ENCODE data around the gene NAV2.

The NAV2 gene

GRCh38 chr11:19789245-19789644 is 76.6 kb downstream of the NAV2 start:
- DNase-seq (ENCODE audit: extremely low spot score) = no peak
- CTCF ChIA-PET = no interaction called here
- TF ChIP-seq, protein P1, sequence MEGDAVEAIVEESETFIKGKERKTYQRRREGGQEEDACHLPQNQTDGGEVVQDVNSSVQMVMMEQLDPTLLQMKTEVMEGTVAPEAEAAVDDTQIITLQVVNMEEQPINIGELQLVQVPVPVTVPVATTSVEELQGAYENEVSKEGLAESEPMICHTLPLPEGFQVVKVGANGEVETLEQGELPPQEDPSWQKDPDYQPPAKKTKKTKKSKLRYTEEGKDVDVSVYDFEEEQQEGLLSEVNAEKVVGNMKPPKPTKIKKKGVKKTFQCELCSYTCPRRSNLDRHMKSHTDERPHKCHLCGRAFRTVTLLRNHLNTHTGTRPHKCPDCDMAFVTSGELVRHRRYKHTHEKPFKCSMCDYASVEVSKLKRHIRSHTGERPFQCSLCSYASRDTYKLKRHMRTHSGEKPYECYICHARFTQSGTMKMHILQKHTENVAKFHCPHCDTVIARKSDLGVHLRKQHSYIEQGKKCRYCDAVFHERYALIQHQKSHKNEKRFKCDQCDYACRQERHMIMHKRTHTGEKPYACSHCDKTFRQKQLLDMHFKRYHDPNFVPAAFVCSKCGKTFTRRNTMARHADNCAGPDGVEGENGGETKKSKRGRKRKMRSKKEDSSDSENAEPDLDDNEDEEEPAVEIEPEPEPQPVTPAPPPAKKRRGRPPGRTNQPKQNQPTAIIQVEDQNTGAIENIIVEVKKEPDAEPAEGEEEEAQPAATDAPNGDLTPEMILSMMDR (IDR thresholded peaks at IDR 0.05; ENCODE audit: control extremely low read depth, extremely low read depth, low read depth, missing control alignments) = no peak
- POLR2A ChIA-PET = no interaction called here

DNA sequence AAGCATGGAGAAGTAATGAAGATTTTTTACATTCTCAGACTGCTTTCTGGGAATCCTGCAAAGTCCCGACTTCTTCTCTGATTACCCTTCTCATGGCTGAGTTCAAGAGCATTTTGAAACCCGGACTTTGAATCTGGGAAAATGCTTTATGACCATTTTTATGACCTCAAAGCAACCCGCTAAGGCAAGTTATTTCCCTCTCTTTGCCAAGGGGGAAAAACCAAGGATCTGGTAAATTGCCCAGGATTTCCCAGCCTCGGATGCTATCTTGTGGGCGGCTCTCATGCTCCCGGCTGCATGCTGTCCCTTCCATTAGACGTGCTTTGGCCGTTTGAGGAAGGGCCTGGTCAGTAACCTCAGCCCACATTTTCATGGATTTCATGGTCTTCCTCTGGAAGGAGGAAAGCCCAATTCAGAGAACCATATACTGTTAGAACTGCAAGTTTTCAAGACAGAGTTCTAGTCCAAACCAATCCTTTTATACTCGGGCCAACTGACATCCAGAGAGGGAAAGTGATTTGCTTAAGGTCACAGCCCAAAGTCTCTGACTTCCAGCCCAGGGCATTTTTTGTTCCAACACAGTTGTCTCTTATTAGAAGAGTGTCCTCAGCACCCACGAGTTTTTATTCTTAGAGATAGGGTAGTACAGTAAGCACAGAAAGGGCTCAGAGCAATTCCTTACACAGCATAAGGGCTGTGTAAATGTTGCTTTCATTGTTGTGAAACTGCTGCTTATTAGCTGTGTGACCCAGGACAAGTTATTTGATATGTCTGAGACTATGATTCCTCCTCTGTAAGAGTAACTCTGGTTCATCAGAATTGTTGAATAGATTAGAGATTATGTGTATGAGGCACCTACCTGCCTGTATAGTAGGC is 77.4 kb downstream of the NAV2 start:
- ChIA-PET CTCF (no interaction called here), POLR2A (no interaction called here)
- no peak for DNase-seq (ENCODE audit: extremely low spot score)
- TF ChIP-seq, protein P1 (IDR thresholded peaks at IDR 0.05; ENCODE audit: control extremely low read depth, extremely low read depth, low read depth, missing control alignments) = no peak

GRCh38 chr11:19790831-19791552 is 78.4 kb downstream of the NAV2 start:
- no peak for DNase-seq (ENCODE audit: extremely low spot score)
- POLR2A ChIA-PET = no interaction called here
- TF ChIP-seq, protein P1 (IDR thresholded peaks at IDR 0.05; ENCODE audit: control extremely low read depth, extremely low read depth, low read depth, missing control alignments) = no peak
- CTCF ChIA-PET = interaction anchor here (1.5 kb wide), 1 partner anchor 12 kb away, joined by 4 read pairs; no protein-coding TSS in a partner anchor

DNA sequence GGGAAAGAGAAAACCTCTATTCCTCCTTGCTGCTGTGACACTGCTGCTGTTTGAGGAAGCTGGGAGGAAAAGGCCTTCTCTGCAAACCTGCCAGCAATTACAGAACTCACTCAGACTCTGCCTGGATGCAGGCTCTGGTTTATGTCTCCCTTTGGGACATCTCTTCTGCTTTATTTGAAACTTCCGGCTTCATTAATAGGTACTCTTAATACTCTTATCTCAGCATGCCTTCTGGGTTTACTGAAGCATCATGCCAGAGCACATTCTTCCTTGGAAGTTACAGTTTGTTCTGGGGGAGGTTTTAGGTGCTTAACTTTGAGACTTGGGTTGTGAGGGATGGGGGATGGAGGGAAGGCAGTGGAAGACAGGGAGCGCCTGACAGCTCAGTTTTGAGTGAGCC is 79.9 kb downstream of the NAV2 start:
- TF ChIP-seq, protein P1 (IDR thresholded peaks at IDR 0.05; ENCODE audit: control extremely low read depth, extremely low read depth, low read depth, missing control alignments) = no peak
- POLR2A ChIA-PET = no interaction called here
- CTCF ChIA-PET = no interaction called here
- DNase-seq (ENCODE audit: extremely low spot score) = no peak

DNA sequence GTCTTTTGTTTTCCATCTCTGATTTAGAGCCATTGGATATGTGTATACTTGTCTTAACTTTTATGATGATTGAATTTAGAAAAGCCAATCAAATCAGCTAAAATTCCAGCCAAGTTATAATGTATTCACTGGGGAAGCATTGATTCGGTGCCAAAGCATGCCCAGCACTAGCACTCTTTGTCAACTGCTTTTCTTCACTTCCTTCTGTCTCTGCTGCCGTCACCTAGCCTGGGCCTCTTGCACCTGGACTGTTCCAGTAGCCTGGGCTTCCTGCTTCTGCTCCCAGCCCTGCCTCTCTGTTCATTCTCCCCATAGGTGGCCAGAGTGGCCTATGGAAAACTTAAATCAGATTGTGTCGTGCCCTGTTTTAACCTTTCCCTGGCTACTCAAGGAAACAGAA is 80.7 kb downstream of the NAV2 start:
- DNase-seq (ENCODE audit: extremely low spot score) = no peak
- ChIA-PET CTCF (no interaction called here), POLR2A (no interaction called here)
- TF ChIP-seq, protein P1 (IDR thresholded peaks at IDR 0.05; ENCODE audit: control extremely low read depth, extremely low read depth, low read depth, missing control alignments) = no peak

GRCh38 chr11:19794161-19794560 is 81.5 kb downstream of the NAV2 start:
- TF ChIP-seq, protein P1 (IDR thresholded peaks at IDR 0.05; ENCODE audit: control extremely low read depth, extremely low read depth, low read depth, missing control alignments) = no peak
- ChIA-PET CTCF (no interaction called here), POLR2A (no interaction called here)
- no peak for DNase-seq (ENCODE audit: extremely low spot score)

All from GM10248 (cell line).